DMS 273 (cell line): Measurements from ENCODE around the gene PLIN5.

Experiments
- DNase-seq: peaks from one replicate; lab custom pipeline; 2025; ENCODE audit not compliant: unreplicated experiment; lab: John Stamatoyannopoulos, UW

Gene PLIN5

DNA sequence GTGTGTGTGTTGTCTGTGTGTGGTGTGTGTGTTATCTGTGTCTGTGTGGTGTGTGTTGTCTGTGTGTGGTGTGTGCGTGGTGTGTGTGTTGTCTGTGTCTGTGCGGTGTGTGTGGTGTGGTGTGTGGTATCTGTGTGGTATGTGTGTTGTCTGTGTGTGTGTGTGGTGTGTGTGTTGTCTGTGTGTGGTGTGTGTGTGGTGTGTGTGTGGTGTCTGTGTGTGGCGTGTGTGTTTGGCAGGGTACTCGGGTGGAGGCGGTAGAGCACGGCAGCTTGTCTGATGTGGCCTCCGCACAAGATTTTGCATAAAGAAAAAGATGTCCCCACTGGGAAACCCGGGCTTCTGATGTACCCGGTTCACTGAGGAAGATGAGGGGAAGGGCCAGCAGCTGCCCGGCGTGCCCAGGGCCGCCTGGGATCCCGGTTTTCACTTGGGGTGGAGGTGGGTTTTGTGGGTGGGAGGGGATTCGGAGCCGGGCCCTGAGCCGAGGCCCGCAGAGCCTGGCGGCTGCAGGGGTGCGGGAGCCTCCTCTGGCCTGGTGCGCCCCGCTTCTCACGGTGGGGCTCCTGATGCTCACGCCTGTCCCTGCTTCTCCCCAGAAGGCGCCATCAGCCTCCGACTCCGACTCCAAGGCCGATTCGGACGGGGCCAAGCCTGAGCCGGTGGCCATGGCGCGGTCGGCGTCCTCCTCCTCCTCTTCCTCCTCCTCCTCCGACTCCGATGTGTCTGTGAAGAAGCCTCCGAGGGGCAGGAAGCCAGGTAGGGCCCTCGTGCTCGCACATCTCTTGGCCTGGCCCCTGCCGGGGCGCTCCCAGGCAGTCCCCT lies 41.7 kb downstream of the PLIN5 start:
- DNase-seq, result no peak

DNA sequence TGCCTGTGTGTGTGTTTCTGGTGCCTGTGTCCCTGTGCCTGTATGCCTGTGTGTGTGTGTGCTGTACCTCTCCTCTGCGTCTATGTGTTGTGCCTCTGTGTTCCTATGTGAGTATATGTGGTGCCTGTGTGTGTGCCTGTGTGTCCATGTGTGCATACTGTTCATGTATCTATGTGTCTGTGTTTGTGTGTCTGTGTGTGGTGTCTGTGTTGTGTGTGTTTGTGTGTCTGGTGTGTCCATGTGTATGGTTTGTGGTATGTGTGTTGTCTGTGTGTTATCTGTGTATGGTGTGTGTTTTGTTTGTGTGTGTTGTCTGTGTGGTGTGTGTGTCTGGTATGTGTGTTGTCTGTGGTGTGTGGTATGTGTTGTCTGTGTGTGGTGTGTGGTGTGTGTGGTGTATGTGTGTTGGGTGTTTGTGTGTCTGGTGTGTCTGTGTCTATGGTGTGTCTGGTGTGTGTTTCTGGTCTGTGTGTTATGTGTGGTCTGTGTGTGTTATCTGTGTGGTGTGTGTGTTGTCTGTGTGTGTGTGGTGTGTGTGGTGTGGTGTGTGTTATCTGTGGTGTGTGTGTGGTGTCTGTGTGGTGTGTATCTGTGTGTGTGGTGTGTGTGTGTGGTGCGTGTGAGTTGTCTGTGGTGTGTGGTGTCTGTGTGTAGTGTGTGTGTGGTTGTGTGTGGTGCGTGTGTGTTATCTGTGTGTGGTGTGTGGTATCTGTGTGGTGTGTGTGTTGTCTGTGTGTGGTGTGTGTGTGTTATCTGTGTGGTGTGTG lies 42.5 kb downstream of the PLIN5 start:
- no peak for DNase-seq

DNA sequence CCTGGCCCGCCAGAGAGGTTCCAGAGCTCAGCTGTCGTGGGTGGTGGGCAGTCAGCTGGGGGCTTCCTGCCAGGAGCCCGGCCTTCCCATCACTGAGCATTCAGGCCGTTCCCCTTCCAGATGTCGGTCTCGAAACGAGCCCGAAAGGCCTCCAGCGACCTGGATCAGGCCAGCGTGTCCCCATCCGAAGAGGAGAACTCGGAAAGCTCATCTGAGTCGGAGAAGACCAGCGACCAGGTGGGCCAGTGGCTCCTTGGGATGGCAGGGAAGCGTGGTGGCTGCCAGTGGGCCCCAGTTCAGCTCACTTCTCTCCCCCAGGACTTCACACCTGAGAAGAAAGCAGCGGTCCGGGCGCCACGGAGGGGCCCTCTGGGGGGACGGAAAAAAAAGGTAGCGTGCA lies 43.6 kb downstream of the PLIN5 start:
- no peak for DNase-seq

DNA sequence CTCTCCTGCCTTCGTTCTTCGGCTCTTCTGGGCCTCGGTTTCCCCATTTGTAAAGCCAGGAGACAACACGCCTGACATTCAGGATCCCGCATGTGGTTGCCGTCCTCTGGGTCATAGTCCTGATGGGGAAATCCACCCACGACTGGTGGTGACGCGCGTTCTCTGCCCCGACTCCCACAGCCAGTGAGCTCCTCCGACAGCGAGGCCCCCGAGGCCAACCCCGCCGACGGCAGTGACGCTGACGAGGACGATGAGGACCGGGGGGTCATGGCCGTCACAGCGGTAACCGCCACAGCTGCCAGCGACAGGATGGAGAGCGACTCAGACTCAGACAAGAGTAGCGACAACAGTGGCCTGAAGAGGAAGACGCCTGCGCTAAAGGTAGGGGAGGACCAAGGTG lies 46.5 kb downstream of the PLIN5 start:
- no peak for DNase-seq

DNA sequence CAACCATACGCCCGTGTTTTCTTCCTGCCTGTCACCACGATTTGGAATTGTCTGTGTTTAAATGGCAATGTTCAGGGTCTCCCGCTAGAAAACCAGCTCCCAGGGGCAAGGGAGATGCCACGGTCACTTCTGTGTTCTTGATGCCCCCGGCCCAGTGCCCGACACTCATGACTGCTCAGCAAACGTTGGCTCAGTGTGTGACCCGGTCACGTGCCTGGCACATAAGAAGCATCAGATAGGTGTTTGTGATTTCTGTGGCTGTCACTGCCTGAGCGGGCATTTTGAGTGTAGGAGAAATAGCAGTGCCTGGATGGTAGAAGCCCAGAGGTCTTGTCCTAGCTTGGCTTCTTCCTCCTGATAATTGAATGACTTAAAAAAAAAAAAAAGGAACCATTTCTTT lies 47.5 kb downstream of the PLIN5 start:
- no peak for DNase-seq

DNA sequence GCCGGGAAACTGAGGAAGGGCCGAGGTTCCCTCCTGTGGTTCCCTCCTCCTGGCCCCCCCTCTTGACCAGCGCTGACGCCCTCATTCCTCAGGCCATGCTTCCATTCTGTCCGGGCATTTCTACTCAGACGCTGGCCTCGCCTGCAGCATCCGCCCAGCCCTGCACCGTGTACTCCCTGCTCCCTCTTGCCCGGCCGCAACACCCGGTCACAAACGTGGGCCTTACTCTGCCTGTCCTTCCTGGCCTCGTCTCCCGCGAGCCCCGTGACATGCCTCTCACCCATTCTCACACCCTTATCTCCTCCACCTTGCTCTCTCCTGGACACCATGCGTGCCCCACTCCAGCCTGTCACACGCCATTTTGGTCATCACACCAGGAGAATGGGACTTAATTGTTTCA lies 51.6 kb downstream of the PLIN5 start:
- DNase-seq, result no peak

DNA sequence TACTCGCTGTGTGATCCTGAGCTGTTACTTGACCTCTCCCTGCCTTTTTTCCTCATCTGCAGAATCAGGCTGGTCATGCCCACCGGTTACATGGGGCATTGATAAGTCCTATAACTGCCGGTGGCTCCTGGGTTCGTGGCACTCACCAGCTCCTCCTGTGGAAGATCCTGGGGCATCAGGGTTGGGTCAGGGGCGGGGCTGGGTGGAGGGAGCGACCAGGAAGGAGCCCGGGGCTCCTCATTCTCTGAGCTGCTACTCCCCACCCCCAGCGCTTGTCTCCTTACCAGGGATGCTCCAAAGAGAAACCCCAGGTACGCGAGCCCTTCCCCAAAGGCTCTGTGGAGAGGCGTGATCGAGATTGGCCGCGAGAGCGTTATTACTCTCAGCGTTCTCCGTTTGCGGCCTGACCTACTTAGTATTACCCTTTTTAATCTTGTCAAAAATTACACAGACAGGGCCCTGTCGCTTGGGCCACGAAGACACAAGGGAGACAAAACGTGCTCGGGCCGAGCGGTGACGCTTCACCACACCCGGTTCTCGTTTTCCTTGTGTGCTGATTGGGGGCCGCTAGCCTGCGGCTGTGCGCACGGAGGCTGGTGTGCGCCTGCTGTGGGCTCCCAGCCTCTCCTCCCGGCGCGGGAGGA lies 52.2 kb downstream of the PLIN5 start:
- no peak for DNase-seq

DNA sequence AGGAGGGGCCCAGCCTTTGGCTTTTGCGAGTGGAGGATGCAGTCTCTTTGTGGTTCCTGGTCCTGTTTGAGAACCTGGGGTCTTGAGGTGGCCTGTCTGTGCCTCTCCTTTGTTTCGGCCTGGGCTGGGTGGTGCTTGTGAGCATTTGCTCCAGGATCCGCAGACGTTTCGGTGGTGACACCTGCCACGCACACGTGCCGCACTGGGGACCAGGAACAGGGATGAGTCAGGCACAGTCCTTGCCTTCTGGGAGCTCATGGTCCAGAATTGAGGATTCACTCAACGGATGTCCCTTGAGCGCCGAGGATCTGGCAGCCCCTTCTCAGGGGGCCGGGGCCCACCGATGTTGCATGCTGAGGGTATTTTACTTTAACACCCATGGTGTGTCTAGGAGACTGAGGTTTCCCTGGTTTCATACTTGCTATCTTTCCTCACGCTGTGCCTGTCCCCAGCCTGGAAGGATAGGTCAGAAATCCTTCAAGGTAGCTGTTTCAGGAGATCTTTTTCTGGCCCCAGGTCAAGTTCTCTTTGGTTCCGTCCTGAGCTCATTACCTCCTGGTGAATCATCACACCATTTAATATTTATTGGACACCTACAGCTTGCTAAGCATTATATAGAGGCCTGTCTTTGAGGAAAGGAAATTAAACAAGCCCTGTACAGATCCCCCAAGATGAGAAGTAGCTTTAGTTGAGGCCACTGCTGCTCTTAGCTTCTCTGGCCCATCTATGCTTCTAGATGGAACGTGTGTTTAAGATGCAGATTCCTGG lies 57.8 kb downstream of the PLIN5 start:
- DNase-seq, result no peak

DNA sequence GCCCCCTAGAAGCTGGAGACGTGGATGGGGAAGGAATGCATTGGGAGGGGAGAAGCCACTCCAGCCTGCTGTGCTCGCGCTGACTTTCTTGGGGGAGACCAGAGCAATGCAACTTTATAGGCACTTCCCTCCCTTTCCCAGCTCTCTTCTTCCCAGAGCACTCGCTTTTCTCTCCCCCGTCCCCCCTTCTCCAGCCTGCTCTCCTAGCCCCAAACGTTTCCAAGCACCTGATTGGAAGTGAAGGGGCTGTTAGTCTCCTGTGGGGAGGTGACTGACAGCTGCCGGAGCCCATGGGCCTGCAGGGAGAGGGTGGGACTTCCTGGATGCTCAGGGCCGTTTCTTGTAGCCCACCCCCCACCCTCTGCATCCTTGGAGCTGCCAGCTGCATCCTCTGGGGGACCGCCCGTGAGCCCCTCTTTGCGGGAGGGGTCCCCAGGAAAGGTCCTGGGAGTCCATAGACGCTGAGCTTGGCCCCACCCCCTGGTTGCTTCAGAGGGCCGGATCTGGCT lies 60.5 kb downstream of the PLIN5 start:
- peak; percentile 62 for DNase-seq

DNA sequence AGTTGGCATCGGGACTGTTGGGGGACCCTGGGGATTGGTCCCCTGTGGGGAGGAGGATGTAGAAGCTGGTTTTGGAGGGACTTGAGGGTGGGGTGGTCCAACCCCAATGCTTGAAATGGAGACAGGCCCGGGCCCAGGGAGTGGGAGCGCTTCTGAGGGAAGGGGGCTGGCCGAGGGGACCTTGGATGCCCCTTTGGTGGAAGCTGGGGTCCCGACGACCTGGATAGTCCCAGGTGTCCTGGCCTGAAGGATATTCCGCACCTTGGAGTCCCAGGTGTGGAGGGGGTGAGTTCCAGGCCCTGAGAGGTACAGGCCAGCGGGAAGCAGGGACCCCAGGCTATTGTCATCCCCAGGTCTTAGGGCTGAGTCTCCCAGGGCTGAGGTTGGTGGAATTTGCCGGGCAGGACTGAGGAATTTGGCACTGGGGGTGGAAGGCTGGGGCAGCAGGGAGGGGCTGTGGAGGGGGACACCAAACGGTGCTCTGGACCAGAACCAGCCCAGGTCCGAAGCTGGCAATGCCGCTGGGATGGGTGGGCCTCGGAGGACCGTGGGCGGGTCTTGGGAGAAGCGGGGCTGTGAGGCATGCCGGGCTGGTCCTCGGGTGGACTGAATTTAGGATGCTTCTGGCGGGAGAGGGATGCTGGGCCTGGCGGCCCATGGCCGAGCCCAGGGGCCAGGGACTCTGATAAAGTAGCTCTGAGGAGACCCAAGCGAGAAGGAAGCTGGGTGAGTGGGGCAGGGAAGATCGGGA lies 61.1 kb downstream of the PLIN5 start:
- DNase-seq, result no peak

DNA sequence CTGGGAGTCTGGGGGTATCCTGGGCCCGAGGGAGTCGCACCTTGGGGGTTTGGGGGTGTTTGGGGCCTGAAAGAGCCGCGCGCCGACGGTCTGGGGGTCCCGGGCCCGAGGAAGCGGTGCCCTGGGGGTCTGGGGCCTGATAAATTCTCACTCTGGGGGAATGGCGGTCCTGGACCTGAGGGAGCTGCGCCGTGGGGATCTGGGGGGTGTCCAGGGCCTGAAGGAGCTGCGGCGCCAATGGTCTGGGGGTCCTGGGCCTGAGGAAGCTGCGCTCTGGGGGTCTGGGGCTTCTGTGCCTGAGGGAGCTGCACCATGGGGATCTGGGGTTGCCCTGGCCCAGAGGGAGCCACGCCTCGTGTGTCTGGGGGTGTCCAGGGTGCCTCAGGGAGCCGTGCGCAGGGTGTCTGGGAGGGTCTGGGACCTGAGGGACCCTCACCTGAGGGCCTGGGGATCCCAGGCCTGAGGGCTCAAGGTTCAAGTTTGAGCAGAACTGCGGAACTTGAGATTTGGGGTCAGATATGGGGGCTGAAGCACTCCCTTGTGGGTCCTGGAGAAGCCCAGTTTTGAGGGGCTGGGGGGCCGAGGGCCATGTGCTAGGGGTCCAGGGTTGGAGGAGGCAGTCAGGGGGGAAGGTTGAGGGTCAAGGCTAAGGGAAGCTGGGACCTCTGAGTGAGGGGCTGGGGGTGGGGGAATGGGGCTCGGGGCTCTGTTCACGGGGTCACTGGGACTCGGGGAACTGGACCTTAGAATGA lies 61.8 kb downstream of the PLIN5 start:
- no peak for DNase-seq
